Memory B cell (primary cell): ENCODE results near the gene ABCC1.
"Not testable (repeated sequence)": the region's sequence is repeated elsewhere in the genome, so short reads cannot be mapped to it uniquely, and the experiment has no call there.

Source experiments
- ATAC-seq: fragments of 150-1000 bp; cut with Tn5 transposase; 2 replicates; pipeline ENCODE4 v1.10.0; 2021; ENCODE audit warnings: low read depth, mild to moderate bottlenecking, moderate library complexity
- DNase-seq, 2 donors: peaks; one replicate each; pipeline ENCODE4 v3.0.0; 2022; ENCODE audit warnings: low spot score in 2 of 2
- H3K27ac Mint-ChIP-seq: one replicate; pipeline ENCODE4 v1.8.0; 2022; ENCODE audit warnings: mild to moderate bottlenecking, moderate library complexity, mixed read lengths
- H3K27me3 Mint-ChIP-seq: one replicate; pipeline ENCODE4 v1.8.0; 2022; ENCODE audit warnings: mixed read lengths
- H3K36me3 Mint-ChIP-seq: one replicate; pipeline ENCODE4 v1.8.0; 2022; ENCODE audit warnings: mild to moderate bottlenecking, mixed read lengths
- H3K4me1 Mint-ChIP-seq: one replicate; pipeline ENCODE4 v1.8.0; 2022; ENCODE audit warnings: mixed read lengths
- H3K4me3 Mint-ChIP-seq: one replicate; pipeline ENCODE4 v1.8.0; 2022; ENCODE audit warnings: mild to moderate bottlenecking, moderate library complexity, mixed read lengths
- H3K9me3 Mint-ChIP-seq: one replicate; pipeline ENCODE4 v1.8.0; 2022; ENCODE audit warnings: mixed read lengths

The ABCC1 gene

GRCh38 chr16:15949210-15950160, at the start of gene ABCC1:
ABCC1 (plus strand) TSS chr16:15949616; CDS start chr16:15949752, 136 bp downstream.
- Mint-ChIP-seq H3K4me1 (peaks cover 30% of the 10 kb centered on the region), H3K9me3 (no peaks in the 10 kb centered on the region), H3K27ac (peak within 1 kb of the TSS; percentile 95), H3K27me3 (no peaks in the 10 kb centered on the region), H3K4me3 (peak within 1 kb of the TSS; percentile 95), H3K36me3 (no peaks in the 10 kb centered on the region)
- ATAC-seq (peak; percentile 71), DNase-seq (peak; percentile 29 to 57)

DNA sequence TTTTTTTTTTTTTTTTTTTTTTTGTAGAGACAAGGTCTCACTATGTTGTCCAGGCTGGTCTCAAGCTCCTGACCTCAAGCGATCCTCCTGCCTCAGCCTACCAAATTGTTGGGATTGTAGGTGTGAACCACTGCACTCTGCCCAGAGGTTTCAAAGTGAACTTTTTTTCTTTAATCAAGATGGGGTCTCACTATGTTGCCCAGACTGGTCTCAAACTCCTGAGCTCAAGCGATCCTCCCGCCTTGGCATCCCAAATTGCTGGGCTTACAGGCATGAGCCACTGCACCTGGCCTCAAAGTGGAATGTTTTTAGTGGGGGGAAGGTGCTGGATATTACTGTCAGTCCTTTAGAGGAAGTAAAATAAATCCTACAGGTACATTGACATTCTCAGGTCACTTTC, 49.1 kb upstream of the ABCC1 start:
- no peaks in the 10 kb centered on the region for H3K9me3 Mint-ChIP-seq
- peaks cover 3% of the 10 kb centered on the region for H3K27me3 Mint-ChIP-seq
- ATAC-seq = no peak
- H3K27ac Mint-ChIP-seq = no peak overlapping the region
- peaks cover 13% of the 10 kb centered on the region for H3K4me1 Mint-ChIP-seq
- no peaks in the 10 kb centered on the region for H3K36me3 Mint-ChIP-seq
- no peak for DNase-seq
- no peak overlapping the region for H3K4me3 Mint-ChIP-seq

- Mint-ChIP-seq H3K9me3 (no peaks in the 10 kb centered on the region), H3K4me3 (no peak overlapping the region), H3K36me3 (no peaks in the 10 kb centered on the region), H3K27ac (no peak overlapping the region), H3K27me3 (peaks cover 3% of the 10 kb centered on the region), H3K4me1 (peaks cover 13% of the 10 kb centered on the region)
- no peak for ATAC-seq
- DNase-seq = no peak
Observed at GRCh38 chr16:15900901-15901500, 48.4 kb upstream of the ABCC1 start.

DNA sequence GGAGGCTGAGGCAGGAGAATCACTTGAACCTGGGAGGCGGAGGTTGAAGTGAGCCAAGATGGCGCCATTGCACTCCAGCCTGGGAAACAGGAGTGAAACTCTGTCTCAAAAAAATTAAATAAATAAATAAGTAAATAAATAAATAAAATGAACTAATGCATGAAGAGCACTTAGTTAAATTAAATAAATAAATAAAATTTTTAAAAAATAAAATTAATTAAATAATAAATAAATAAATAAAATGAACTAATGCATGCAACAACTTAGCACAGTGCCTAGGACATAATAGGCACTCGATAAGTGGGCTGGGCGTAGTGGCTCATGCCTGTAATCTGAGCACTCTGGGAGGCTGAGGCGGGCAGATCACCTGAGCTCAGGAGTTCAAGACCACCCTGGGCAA, 45.5 kb upstream of the ABCC1 start:
- H3K4me3 Mint-ChIP-seq = no peak overlapping the region
- H3K27ac Mint-ChIP-seq = no peak overlapping the region
- DNase-seq = no peak

GRCh38 chr16:15906439-15906838, 43.0 kb upstream of the ABCC1 start:
- no peak for ATAC-seq
- Mint-ChIP-seq H3K4me1 (peaks cover 8% of the 10 kb centered on the region), H3K27me3 (peaks cover 3% of the 10 kb centered on the region), H3K9me3 (peaks cover 1% of the 10 kb centered on the region), H3K27ac (no peak overlapping the region), H3K36me3 (peaks cover 2% of the 10 kb centered on the region), H3K4me3 (no peak overlapping the region)
- no peak for DNase-seq

More for the DNA sequence above, 45.5 kb upstream of the ABCC1 start:
- ATAC-seq = no peak
- peaks cover 11% of the 10 kb centered on the region for H3K4me1 Mint-ChIP-seq
- peaks cover 3% of the 10 kb centered on the region for H3K27me3 Mint-ChIP-seq
- H3K9me3 Mint-ChIP-seq = peaks cover 1% of the 10 kb centered on the region
- H3K36me3 Mint-ChIP-seq = peaks cover 2% of the 10 kb centered on the region

- Mint-ChIP-seq H3K4me1 (peaks cover 8% of the 10 kb centered on the region), H3K36me3 (peaks cover 2% of the 10 kb centered on the region), H3K9me3 (peaks cover 1% of the 10 kb centered on the region), H3K27me3 (peaks cover 3% of the 10 kb centered on the region), H3K4me3 (peak overlapping the region; percentile 52), H3K27ac (peak overlapping the region; percentile 36)
- DNase-seq = peak; percentile 43 to 63
- peak; percentile 100 for ATAC-seq
Observed at GRCh38 chr16:15907863-15908478, 41.4 kb upstream of the ABCC1 start.

DNA sequence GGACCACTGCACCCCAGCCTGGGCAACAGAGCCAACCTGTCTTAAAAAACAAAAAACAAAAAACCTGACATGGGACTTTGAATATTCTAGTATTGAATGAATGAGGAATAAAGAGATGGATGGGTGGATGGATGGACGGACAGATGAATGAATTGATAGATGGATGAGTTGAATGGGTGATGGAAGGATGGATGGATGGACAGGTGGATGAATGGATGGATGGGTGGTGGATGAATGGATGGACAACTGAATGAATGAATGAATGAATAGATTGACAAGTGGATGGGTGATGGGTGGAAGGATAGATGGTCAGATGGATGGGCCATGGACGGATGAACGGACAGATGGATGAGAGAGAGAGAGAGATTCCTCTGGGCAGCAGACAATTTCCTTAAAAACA, 38.2 kb upstream of the ABCC1 start:
- Mint-ChIP-seq H3K36me3 (peaks cover 1% of the 10 kb centered on the region), H3K9me3 (peaks cover 1% of the 10 kb centered on the region), H3K27ac (no peak overlapping the region), H3K4me1 (peaks cover 8% of the 10 kb centered on the region), H3K4me3 (no peak overlapping the region), H3K27me3 (no peaks in the 10 kb centered on the region)
- ATAC-seq (no peak), DNase-seq (no peak)

- H3K36me3 Mint-ChIP-seq = no peaks in the 10 kb centered on the region
- no peak overlapping the region for H3K4me3 Mint-ChIP-seq
- no peak for ATAC-seq
- no peak for DNase-seq
- H3K27ac Mint-ChIP-seq = no peak overlapping the region
- no peaks in the 10 kb centered on the region for H3K9me3 Mint-ChIP-seq
- no peaks in the 10 kb centered on the region for H3K27me3 Mint-ChIP-seq
- peaks cover 1% of the 10 kb centered on the region for H3K4me1 Mint-ChIP-seq
Observed at GRCh38 chr16:15913046-15913698, 36.2 kb upstream of the ABCC1 start.

GRCh38 chr16:15915555-15916081, 33.8 kb upstream of the ABCC1 start:
- H3K9me3 Mint-ChIP-seq = no peaks in the 10 kb centered on the region
- no peaks in the 10 kb centered on the region for H3K4me1 Mint-ChIP-seq
- no peak overlapping the region for H3K4me3 Mint-ChIP-seq
- no peaks in the 10 kb centered on the region for H3K36me3 Mint-ChIP-seq
- ATAC-seq (no peak), DNase-seq (no peak)
- H3K27ac Mint-ChIP-seq = no peak overlapping the region
- peaks cover 2% of the 10 kb centered on the region for H3K27me3 Mint-ChIP-seq

DNA sequence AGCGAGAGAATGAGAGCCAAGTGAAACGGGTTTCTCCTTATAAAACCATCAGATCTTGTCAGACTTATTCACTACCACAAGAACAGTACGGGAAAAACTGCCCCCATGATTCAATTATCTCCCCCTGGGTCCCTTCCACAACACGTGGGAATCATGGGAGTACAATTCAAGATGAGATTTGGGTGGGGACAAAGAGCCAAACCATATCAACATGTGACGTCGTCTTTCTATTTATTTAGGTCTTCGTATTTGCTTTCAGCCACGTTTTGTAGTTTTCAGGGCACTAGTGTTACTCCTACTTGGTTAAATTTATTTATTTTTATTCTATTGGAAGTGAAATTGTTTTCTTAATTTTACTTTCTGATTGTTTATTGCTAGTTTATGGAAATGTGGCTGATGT, 33.1 kb upstream of the ABCC1 start:
- Mint-ChIP-seq H3K9me3 (no peaks in the 10 kb centered on the region), H3K27me3 (peaks cover 2% of the 10 kb centered on the region), H3K4me3 (no peak overlapping the region), H3K27ac (no peak overlapping the region), H3K36me3 (no peaks in the 10 kb centered on the region), H3K4me1 (no peaks in the 10 kb centered on the region)
- no peak for DNase-seq
- ATAC-seq = no peak

DNA sequence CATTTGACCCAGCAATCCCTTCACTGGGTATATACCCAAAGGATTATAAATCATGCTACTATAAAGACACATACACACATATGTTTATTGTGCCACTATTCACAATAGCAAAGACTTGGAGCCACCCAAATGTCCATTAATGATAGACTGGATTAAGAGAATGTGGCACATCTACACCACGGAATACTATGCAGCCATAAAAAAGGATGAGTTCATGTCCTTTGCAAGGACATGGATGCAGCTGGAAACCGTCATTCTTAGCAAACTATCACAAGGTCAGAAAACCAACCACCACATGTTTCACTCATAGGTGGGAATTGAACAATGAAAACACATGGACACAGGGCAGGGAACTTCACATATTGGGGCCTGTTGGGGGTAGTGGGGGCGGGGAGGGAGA, 31.1 kb upstream of the ABCC1 start:
- H3K27ac Mint-ChIP-seq = not testable (repeated sequence)

GRCh38 chr16:15919331-15919730, 30.1 kb upstream of the ABCC1 start:
- no peaks in the 10 kb centered on the region for H3K9me3 Mint-ChIP-seq
- H3K4me1 Mint-ChIP-seq = no peaks in the 10 kb centered on the region
- H3K36me3 Mint-ChIP-seq = no peaks in the 10 kb centered on the region
- no peak for ATAC-seq
- no peak overlapping the region for H3K4me3 Mint-ChIP-seq
- H3K27me3 Mint-ChIP-seq = peaks cover 2% of the 10 kb centered on the region
- no peak for DNase-seq
- no peak overlapping the region for H3K27ac Mint-ChIP-seq

More for the DNA sequence above, 31.1 kb upstream of the ABCC1 start:
- H3K9me3 Mint-ChIP-seq, DNase-seq, ATAC-seq, H3K4me3 Mint-ChIP-seq, H3K4me1 Mint-ChIP-seq, H3K27me3 Mint-ChIP-seq, H3K36me3 Mint-ChIP-seq: not testable (repeated sequence)

DNA sequence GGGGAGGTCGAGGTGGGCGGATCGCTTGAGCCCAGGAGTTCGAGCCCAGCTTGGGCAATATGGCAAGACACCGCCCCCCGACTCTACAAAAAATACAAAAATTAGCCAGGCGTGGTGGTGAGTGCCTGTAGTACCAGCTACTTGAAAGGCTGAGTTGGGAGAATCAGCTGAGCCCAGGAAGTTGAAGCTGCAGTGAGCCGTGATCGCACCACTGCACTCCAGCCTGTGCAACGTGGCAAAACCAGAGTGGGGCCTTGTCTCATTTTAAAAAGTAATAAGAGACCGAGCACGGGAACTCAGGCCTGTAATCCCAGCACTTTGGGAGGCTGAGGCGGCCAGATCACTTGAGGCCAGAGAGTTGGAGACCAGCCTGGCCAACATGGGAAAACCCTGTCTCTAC, 24.4 kb upstream of the ABCC1 start:
- DNase-seq = no peak
- Mint-ChIP-seq H3K4me3 (no peak overlapping the region), H3K9me3 (no peaks in the 10 kb centered on the region), H3K4me1 (no peaks in the 10 kb centered on the region), H3K27ac (no peak overlapping the region), H3K36me3 (no peaks in the 10 kb centered on the region), H3K27me3 (no peaks in the 10 kb centered on the region)
- no peak for ATAC-seq
